IMR-90 (cell line): ENCODE measurements around the gene UBE2J1. TPM values are rescaled to one million over a fixed set of nuclear protein-coding genes. Genes with fewer than 3 reads are reported as not detected.

Experiments
- ATAC-seq: fragments of 200-7000 bp; cut with Tn5 transposase; 2 replicates; pipeline ENCODE4 v1.9.1; 2020; ENCODE audit warnings: low read depth, mild to moderate bottlenecking, moderate library complexity
- BruUV-seq: library from RNA; stranded (reverse); fragments of 400-500 nt; replicated peaks from 2 replicates; lab custom pipeline; 2021; lab: Mats Ljungman, UMichigan
- CTCF ChIA-PET: fragments of 300-600 bp; formaldehyde crosslinking; extraction: SDS; loops from one replicate; lab custom pipeline; 2021; ENCODE audit warnings: antibody characterized with exemption; lab: Yijun Ruan, JAX
- POLR2A ChIA-PET: fragments of 300-600 bp; sonication (Branson Sonifier 250); formaldehyde crosslinking; loops from one replicate; lab custom pipeline; 2022; ENCODE audit warnings: antibody characterized with exemption; ENCODE audit not compliant: unreplicated experiment; lab: Charles Lee
- DNase-seq: peaks from one replicate; pipeline ENCODE4 v3.0.0; 2013
- H2AFZ ChIP-seq: replicated peaks from 2 replicates; pipeline ENCODE3; 2013; ENCODE audit warnings: low read length, mild to moderate bottlenecking; ENCODE audit not compliant: poor library complexity
- H2AK5ac ChIP-seq: 2 replicates; pipeline ENCODE4 v1.6.1; 2013; ENCODE audit warnings: low read depth, low read length, inconsistent platforms
- H2AK9ac ChIP-seq: replicated peaks from 2 replicates; pipeline ENCODE3; 2013; ENCODE audit warnings: mild to moderate bottlenecking, low read depth, low read length, moderate library complexity; ENCODE audit not compliant: poor library complexity
- H2BK120ac ChIP-seq: 2 replicates; pipeline ENCODE4 v1.6.1; 2013; ENCODE audit warnings: low read depth, low read length, inconsistent platforms
- H2BK15ac ChIP-seq: 3 replicates; pipeline ENCODE4 v1.6.1; 2013; ENCODE audit warnings: low read depth, low read length, inconsistent platforms
- H2BK20ac ChIP-seq: 2 replicates; pipeline ENCODE4 v1.6.1; 2013; ENCODE audit warnings: low read depth, mild to moderate bottlenecking, inconsistent platforms, low read length, moderate library complexity
- H2BK5ac ChIP-seq: 2 replicates; pipeline ENCODE4 v1.6.1; 2013; ENCODE audit warnings: mild to moderate bottlenecking, low read depth, low read length, inconsistent platforms; ENCODE audit not compliant: poor library complexity, severe bottlenecking
- H3K14ac ChIP-seq: replicated peaks from 2 replicates; pipeline ENCODE4 v1.6.1; 2013; ENCODE audit warnings: low read depth, low read length, inconsistent platforms
- H3K18ac ChIP-seq: 2 replicates; pipeline ENCODE4 v1.6.1; 2013; ENCODE audit warnings: low read depth, low read length, control low read depth
- H3K23ac ChIP-seq: 2 replicates; pipeline ENCODE4 v1.6.1; 2013; ENCODE audit warnings: low read depth, low read length, inconsistent platforms
- H3K27ac ChIP-seq: 2 replicates; pipeline ENCODE4 v1.5.1; 2013; ENCODE audit warnings: mild to moderate bottlenecking, control low read depth, low read length; ENCODE audit not compliant: insufficient read depth
- H3K27me3 ChIP-seq: 2 replicates; pipeline ENCODE4 v1.6.1; 2013; ENCODE audit warnings: low read length; ENCODE audit not compliant: control insufficient read depth, insufficient read depth
- H3K36me3 ChIP-seq: 2 replicates; pipeline ENCODE4 v1.6.1; 2013; ENCODE audit warnings: low read length, mixed read lengths; ENCODE audit not compliant: control insufficient read depth, insufficient read depth
- H3K4ac ChIP-seq: 2 replicates; pipeline ENCODE4 v1.6.1; 2013; ENCODE audit warnings: low read depth, low read length, inconsistent platforms
- H3K4me1 ChIP-seq: 2 replicates; pipeline ENCODE4 v1.6.1; 2013; ENCODE audit warnings: low read length, mixed read lengths; ENCODE audit not compliant: control insufficient read depth, insufficient read depth
- H3K4me2 ChIP-seq: 2 replicates; pipeline ENCODE4 v1.6.1; 2013; ENCODE audit warnings: low read depth, mild to moderate bottlenecking, control low read depth, low read length, moderate library complexity
- H3K4me3 ChIP-seq: 2 replicates; pipeline ENCODE4 v1.5.1; 2013; ENCODE audit warnings: low read depth, mild to moderate bottlenecking, control low read depth, low read length, moderate library complexity; ENCODE audit not compliant: insufficient read depth
- H3K56ac ChIP-seq: 2 replicates; pipeline ENCODE4 v1.6.1; 2013; ENCODE audit warnings: low read length, inconsistent platforms; ENCODE audit not compliant: insufficient read depth; ENCODE audit errors: extremely low read depth
- H3K79me1 ChIP-seq, 2 experiments: 2 replicates each; pipeline ENCODE4 v1.6.1; 2013; ENCODE audit warnings: low read length in 2 of 2, inconsistent platforms in 1 of 2, low read depth in 1 of 2
- H3K9ac ChIP-seq: 2 replicates; pipeline ENCODE4 v1.6.1; 2013; ENCODE audit warnings: low read depth, low read length, control low read depth
- H3K9me1 ChIP-seq: 2 replicates; pipeline ENCODE4 v1.6.1; 2013; ENCODE audit warnings: low read length, inconsistent platforms; ENCODE audit not compliant: insufficient read depth
- H3K9me3 ChIP-seq: 2 replicates; pipeline ENCODE4 v1.6.1; 2013; ENCODE audit warnings: low read length; ENCODE audit not compliant: control insufficient read depth, insufficient read depth
- H4K20me1 ChIP-seq: 2 replicates; pipeline ENCODE4 v1.6.1; 2013; ENCODE audit warnings: low read length, inconsistent platforms; ENCODE audit not compliant: insufficient read depth
- H4K5ac ChIP-seq: 2 replicates; pipeline ENCODE4 v1.6.1; 2013; ENCODE audit warnings: mild to moderate bottlenecking, low read depth, low read length, control low read depth
- H4K8ac ChIP-seq, 2 experiments: 2 replicates each; pipeline ENCODE4 v1.6.1; 2013; ENCODE audit warnings: low read depth in 2 of 2, low read length in 2 of 2, control low read depth in 1 of 2, inconsistent platforms in 1 of 2
- H4K91ac ChIP-seq: 2 replicates; pipeline ENCODE4 v1.6.1; 2013; ENCODE audit warnings: low read depth, low read length, inconsistent platforms; ENCODE audit not compliant: insufficient read depth
- BHLHE40 ChIP-seq: fragments of 150-350 bp; IDR thresholded peaks from 2 replicates; pipeline ENCODE4 v1.6.1; 2016; ENCODE audit warnings: mild to moderate bottlenecking, low read depth, low read length
- CEBPB ChIP-seq: IDR thresholded peaks from 2 replicates; pipeline ENCODE4 v1.6.1; 2012; ENCODE audit warnings: low read depth, low read length, improper control_type of control experiment
- CHD1 ChIP-seq: IDR thresholded peaks from 2 replicates; pipeline ENCODE4 v1.6.1; 2012; ENCODE audit warnings: low read depth, low read length, improper control_type of control experiment
- ELK1 ChIP-seq: fragments of 150-350 bp; IDR thresholded peaks from 2 replicates; pipeline ENCODE4 v1.6.1; 2016; ENCODE audit warnings: low read depth, mild to moderate bottlenecking, low read length, moderate library complexity, borderline replicate concordance
- FOS ChIP-seq: fragments of 150-350 bp; IDR thresholded peaks from 2 replicates; pipeline ENCODE4 v1.6.1; 2016; ENCODE audit warnings: low read depth, low read length
- MAFK ChIP-seq: IDR thresholded peaks from 2 replicates; pipeline ENCODE4 v1.6.1; 2012; ENCODE audit warnings: low read depth, low read length, improper control_type of control experiment
- MAZ ChIP-seq: IDR thresholded peaks from 2 replicates; pipeline ENCODE4 v1.6.1; 2012; ENCODE audit warnings: low read depth, mild to moderate bottlenecking, low read length, improper control_type of control experiment, moderate library complexity, borderline replicate concordance
- MXI1 ChIP-seq: IDR thresholded peaks from 2 replicates; pipeline ENCODE4 v1.6.1; 2012; ENCODE audit warnings: low read depth, mild to moderate bottlenecking, low read length, moderate library complexity, borderline replicate concordance
- NFE2L2 ChIP-seq: fragments of 150-350 bp; IDR thresholded peaks from 2 replicates; pipeline ENCODE4 v1.6.1; 2016; ENCODE audit warnings: low read depth, mild to moderate bottlenecking, low read length
- POLR2A ChIP-seq: IDR thresholded peaks from 2 replicates; pipeline ENCODE4 v1.6.1; 2012; ENCODE audit warnings: mild to moderate bottlenecking, low read depth, low read length
- RAD21 ChIP-seq: IDR thresholded peaks from 2 replicates; pipeline ENCODE4 v1.6.1; 2012; ENCODE audit warnings: low read length, improper control_type of control experiment
- RCOR1 ChIP-seq: IDR thresholded peaks from 2 replicates; pipeline ENCODE4 v1.6.1; 2012; ENCODE audit warnings: mild to moderate bottlenecking, low read length, improper control_type of control experiment; ENCODE audit not compliant: insufficient replicate concordance
- RFX5 ChIP-seq: IDR thresholded peaks from 2 replicates; pipeline ENCODE4 v1.8.0; 2012; ENCODE audit warnings: low read depth, mild to moderate bottlenecking, low read length, moderate library complexity
- USF2 ChIP-seq: fragments of 150-350 bp; IDR thresholded peaks from 2 replicates; pipeline ENCODE4 v1.6.1; 2017; ENCODE audit warnings: mild to moderate bottlenecking, antibody characterized with exemption, low read length, low read depth
- WGBS, 2 experiments: methylation state at CpG; one replicate each; pipeline versions ENCODE4 v1.1.5 to v1.1.7; 2013; ENCODE audit warnings: missing lambda C conversion rate in 2 of 2; ENCODE audit not compliant: insufficient read length in 1 of 2; ENCODE audit errors: extremely low coverage in 2 of 2; 5-methylcytosine and 5-hydroxymethylcytosine counted together
- dilution Hi-C: fragments of 300-500 bp; cut with HindIII; formaldehyde crosslinking; loops from one replicate; pipeline ENCODE4 v1.14.3; 2018; ENCODE audit warnings: low sequenced_read_pairs; ENCODE audit not compliant: unreplicated experiment
- in situ Hi-C: fragments of 300-500 bp; cut with MboI; formaldehyde crosslinking; loops from 3 replicates; pipeline ENCODE4 v1.14.3; 2019; ENCODE audit warnings: low sequenced_read_pairs, inconsistent platforms, mixed read lengths
- intact Hi-C: fragments of 100-400 bp; cut with micrococcal nuclease; formaldehyde crosslinking; loops from 2 replicates; pipeline ENCODE4 v1.10.0; 2022
- polyA plus RNA-seq, 3 experiments: library from polyadenylated mRNA; depleted of rRNA; stranded (reverse); fragments of >200 nt; gene quantifications; 2 replicates each; pipeline ENCODE4 v1.2.3, GENCODE V29; 2012; ENCODE audit warnings: low replicate concordance in 1 of 3
- total RNA-seq: library from RNA; depleted of rRNA; stranded (reverse); fragments of >200 nt; gene quantifications from 2 replicates; pipeline ENCODE4 v1.2.3, GENCODE V29; 2012
- TF ChIP-seq, protein P1 (sequence below): conservative IDR thresholded peaks from 2 replicates; pipeline ENCODE4 v1.5.1; 2012; ENCODE audit warnings: mild to moderate bottlenecking, low read depth, low read length, improper control_type of control experiment

Gene UBE2J1
- total and polyA plus RNA-seq, 2 of the 4 experiments (the other 2 are of a cell fraction) = 20.9 to 35.3 TPM

- H2BK5ac ChIP-seq = no peak overlapping the region
- H3K4me3 ChIP-seq = no peak overlapping the region
- no peak overlapping the region for H2AK9ac ChIP-seq
- no peak for DNase-seq
- TF ChIP-seq MAZ (no peak), RAD21 (no peak), CEBPB (no peak), RFX5 (no peak), CHD1 (no peak), BHLHE40 (no peak), ELK1 (no peak), POLR2A (no peak), FOS (no peak), RCOR1 (no peak), NFE2L2 (no peak), USF2 (no peak), MXI1 (no peak), MAFK (no peak)
- TF ChIP-seq, protein P1, sequence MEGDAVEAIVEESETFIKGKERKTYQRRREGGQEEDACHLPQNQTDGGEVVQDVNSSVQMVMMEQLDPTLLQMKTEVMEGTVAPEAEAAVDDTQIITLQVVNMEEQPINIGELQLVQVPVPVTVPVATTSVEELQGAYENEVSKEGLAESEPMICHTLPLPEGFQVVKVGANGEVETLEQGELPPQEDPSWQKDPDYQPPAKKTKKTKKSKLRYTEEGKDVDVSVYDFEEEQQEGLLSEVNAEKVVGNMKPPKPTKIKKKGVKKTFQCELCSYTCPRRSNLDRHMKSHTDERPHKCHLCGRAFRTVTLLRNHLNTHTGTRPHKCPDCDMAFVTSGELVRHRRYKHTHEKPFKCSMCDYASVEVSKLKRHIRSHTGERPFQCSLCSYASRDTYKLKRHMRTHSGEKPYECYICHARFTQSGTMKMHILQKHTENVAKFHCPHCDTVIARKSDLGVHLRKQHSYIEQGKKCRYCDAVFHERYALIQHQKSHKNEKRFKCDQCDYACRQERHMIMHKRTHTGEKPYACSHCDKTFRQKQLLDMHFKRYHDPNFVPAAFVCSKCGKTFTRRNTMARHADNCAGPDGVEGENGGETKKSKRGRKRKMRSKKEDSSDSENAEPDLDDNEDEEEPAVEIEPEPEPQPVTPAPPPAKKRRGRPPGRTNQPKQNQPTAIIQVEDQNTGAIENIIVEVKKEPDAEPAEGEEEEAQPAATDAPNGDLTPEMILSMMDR = no peak
- H3K4me1 ChIP-seq = no peaks in the 10 kb centered on the region
- H4K8ac ChIP-seq = no peak overlapping the region
- no peaks in the 10 kb centered on the region for H3K9me1 ChIP-seq
- WGBS, 2 experiments = no CpG with 5 or more reads among the region's 7 CpGs
- peaks cover 5% of the 10 kb centered on the region for H3K27me3 ChIP-seq
- no peaks in the 10 kb centered on the region for H3K79me1 ChIP-seq
- no peak overlapping the region for H3K4me2 ChIP-seq
- H2BK20ac ChIP-seq = no peak overlapping the region
- no peak overlapping the region for H3K27ac ChIP-seq
- in situ Hi-C loops = no loop called here
- H2BK120ac ChIP-seq = no peak overlapping the region
- no peak overlapping the region for H3K4ac ChIP-seq
- ChIA-PET POLR2A (no interaction called here), CTCF (interaction anchor here (0.8 kb wide), 1 partner anchor 53 kb away, joined by 3 read pairs; no protein-coding TSS in a partner anchor)
- no peak overlapping the region for H3K14ac ChIP-seq
- no peaks in the 10 kb centered on the region for H3K36me3 ChIP-seq
- no peak overlapping the region for H3K23ac ChIP-seq
- dilution Hi-C loops = no loop called here
- no peak overlapping the region for H4K5ac ChIP-seq
- H2AFZ ChIP-seq = no peak overlapping the region
- BruUV-seq = no TSS peak
- no peak overlapping the region for H2AK5ac ChIP-seq
- no peak overlapping the region for H3K56ac ChIP-seq
- no peak overlapping the region for H3K9ac ChIP-seq
- ATAC-seq = no peak
- no peak overlapping the region for H2BK15ac ChIP-seq
- H4K20me1 ChIP-seq = no peaks in the 10 kb centered on the region
- H3K9me3 ChIP-seq = no peaks in the 10 kb centered on the region
- intact Hi-C loops = no loop called here
- no peak overlapping the region for H3K18ac ChIP-seq
- H4K91ac ChIP-seq = no peak overlapping the region
Measured at GRCh38 chr6:89398762-89399525, 46.4 kb upstream of the UBE2J1 start.
